HG03378 (cell line): Measurements from ENCODE around the gene HOXD8.

ENCODE experiments used
- ATAC-seq: cut with Tn5 transposase; IDR thresholded peaks from one replicate; pipeline ENCODE4 v1.9.1; 2021; ENCODE audit warnings: mild to moderate bottlenecking, moderate library complexity; ENCODE audit not compliant: unreplicated experiment

The HOXD8 gene

DNA sequence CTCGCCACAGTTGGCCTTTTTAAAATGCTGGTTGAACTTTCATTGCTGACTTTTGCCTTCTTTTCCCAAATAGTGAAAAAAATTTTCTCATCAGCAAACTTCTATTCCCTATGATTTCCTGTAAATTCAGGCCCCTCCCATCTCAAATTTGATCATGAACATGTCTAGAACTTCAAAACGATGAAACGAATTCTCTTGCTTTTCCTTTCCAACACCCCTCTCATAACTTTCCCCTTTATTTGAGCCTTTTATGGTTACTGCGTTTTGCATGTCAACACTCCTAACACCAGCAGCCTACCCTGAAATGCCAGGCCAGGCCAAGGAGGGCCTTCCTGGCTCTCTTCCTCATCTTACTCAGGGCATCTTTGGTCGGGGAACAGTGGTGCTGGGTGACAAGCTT, 38.6 kb upstream of the HOXD8 start:
- ATAC-seq = no peak

DNA sequence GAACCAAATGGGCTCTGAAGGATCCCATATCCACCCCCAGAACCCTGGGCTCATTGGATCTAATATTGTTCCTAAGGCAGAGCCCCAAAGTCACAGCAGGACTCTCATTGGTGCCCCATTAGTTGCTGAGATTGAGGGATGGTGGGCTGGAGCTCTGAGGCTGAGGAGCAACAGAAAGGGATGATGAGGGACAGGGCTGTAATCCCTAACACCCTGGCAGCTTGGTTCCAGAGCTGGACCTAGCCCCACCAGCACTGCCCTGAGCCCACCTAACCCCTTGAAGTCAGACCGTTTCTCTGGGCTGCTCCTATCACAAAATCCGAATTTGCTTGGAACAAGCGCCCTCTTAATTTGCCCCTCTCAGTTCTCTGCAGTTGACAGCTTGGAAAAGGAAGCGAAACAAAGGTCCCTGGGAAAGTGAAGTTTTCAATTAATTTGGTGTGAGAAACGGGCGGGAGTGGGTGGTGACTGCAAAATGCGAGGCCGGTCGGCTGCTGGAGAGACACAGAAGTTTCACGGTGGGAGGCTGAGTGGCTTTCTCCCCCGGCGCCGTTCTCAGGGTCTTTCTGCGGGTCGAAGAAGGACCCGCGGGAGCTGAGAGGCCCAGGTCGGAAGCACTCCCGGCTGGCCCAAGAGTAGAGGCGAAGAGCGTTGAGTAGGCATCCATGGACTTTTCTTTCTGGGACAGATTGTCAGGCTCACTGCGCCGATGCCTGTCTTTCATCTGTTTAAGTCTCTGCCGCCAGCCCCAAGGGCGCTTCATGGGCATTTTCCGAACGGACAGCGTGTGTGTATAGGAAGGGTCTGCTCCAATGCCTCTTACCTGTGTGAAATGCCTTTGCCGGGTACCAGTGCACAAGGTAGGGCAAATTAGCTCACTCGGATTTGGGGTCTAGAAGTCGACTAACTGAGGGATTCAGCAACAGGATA, 37.9 kb upstream of the HOXD8 start:
- ATAC-seq = no peak

DNA sequence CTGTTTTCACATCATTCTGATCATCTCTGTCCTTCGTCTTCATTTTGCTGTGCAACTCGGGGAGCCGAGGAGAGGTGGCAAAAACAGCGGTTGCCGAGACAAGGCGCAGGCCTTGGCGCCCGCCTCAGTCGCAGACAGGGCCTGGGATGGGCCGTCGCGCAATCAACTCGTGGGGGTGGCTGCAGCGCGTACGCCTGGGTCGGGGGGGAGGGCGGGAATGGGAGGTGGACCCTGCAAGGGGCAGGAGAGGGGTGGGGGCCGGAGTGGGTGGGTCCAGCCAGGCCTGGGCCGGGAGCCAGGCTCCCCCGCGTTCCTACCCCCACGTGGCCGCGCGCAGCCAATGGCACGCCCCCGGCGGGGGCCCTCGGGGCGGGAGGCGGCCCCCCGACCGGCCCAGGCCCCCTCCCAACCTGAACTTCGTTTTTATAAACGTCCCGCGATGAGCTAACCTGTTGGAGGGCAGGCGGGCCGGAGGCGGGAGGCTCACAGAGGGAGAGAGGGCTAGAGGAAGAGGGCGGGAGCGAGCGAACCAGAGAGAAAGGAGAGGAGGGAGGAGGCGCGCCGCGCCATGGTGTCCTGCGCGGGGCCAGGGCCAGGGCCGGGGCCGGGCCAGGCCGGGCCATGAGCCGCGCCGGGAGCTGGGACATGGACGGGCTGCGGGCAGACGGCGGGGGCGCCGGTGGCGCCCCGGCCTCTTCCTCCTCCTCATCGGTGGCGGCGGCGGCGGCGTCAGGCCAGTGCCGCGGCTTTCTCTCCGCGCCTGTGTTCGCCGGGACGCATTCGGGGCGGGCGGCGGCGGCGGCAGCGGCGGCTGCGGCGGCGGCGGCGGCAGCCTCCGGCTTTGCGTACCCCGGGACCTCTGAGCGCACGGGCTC, 37.0 kb upstream of the HOXD8 start, which contains the start of gene HOXD13:
Gene HOXD13, plus strand, starts transcription at position 452 of the 875 bp plus-strand sequence. Its CDS starts 170 bp downstream, at position 622.
- ATAC-seq = no peak

DNA sequence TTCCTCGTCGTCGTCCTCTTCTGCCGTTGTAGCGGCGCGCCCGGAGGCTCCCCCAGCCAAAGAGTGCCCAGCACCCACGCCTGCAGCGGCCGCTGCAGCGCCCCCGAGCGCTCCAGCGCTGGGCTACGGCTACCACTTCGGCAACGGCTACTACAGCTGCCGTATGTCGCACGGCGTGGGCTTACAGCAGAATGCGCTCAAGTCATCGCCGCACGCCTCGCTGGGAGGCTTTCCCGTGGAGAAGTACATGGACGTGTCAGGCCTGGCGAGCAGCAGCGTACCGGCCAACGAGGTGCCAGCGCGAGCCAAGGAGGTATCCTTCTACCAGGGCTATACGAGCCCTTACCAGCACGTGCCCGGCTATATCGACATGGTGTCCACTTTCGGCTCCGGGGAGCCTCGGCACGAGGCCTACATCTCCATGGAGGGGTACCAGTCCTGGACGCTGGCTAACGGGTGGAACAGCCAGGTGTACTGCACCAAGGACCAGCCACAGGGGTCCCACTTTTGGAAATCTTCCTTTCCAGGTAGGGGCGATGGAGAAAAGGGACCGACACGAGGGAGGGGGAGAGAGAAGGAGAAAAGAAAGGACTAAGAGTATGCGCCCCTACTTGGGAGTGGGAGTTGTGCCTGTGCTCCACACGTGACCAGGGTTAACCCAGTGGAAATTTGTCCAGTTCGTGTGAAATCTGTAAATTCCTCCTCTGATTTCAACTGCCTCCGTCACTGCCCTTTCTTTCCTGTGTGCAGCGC, 36.2 kb upstream of the HOXD8 start:
- ATAC-seq = no peak

DNA sequence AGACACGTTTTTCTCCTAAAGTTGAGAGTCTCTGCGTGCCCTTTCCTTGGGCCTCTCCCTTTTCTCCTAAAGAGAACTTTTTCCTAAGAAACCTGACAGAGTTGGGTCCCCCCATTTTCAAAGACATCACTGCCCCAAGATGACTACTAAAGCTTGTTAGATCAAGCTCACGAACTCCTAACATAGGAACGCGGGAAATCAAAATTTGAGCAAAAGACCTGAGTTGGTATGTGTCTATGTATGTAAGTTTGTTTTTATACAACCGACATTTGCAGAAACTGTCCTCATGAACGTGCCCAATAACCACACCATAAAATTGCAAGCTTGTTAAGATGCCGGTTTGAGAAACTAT, 35.6 kb upstream of the HOXD8 start:
- ATAC-seq = no peak

DNA sequence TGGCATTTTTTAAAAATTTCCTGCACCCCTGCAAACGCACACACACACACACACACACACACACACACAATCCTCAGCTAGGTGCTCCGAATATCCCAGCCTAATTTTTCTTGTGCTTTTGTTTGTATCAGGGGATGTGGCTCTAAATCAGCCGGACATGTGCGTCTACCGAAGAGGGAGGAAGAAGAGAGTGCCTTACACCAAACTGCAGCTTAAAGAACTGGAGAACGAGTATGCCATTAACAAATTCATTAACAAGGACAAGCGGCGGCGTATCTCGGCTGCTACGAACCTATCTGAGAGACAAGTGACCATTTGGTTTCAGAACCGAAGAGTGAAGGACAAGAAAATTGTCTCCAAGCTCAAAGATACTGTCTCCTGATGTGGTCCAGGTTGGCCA, 35.2 kb upstream of the HOXD8 start:
- ATAC-seq = no peak

DNA sequence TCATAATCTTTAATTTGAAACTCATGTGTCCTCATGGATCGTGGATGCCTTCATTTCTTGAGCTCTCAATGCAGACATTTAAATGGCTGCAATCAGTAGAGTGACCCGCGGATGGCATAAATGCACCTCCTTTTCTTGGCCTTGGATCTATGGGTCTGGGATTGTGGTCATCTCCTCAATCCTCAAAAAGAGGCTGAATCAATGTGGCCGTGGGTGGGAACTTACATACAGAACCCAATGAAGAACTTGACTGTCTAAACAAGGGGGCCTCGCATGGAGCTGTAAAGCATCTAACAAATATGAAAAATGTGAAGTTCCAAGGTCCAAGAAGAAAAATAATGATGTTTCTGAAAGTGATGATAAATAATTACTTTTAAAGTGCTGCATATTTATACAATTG, 34.1 kb upstream of the HOXD8 start:
- ATAC-seq = no peak

DNA sequence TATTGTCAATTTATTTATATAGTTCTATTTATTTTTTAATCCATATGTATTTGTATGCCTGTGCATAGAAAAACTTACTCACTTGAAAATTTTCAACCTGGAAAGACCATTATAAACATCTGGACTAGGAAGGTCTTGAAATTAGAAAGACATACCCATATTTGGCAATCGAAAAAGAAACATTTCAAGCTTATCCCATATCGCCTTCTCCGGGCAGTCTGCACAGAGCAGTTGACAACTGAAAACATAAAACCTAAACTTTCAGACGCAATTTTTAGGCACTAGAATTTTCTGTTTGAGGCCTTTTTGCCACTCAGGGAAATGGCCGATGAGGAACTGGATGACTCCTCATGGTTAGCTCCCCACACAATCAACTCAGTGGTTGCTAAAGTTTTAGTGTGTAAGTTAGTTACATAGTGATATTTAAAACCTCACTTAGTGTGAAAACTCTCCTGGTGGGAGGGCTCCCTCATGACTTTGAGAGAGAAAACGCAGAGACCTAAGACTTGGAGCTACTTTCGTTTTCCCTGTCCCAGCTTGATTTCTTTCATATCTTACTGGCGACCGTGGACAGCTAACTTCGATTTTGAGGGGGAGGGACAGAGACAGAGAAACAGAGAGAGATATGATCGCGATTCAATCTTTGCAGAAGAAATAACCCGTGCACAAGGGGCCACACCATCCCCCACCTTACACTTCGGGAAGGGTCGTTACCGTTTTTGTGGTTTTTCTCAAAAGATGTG, 33.1 kb upstream of the HOXD8 start:
- no peak for ATAC-seq

DNA sequence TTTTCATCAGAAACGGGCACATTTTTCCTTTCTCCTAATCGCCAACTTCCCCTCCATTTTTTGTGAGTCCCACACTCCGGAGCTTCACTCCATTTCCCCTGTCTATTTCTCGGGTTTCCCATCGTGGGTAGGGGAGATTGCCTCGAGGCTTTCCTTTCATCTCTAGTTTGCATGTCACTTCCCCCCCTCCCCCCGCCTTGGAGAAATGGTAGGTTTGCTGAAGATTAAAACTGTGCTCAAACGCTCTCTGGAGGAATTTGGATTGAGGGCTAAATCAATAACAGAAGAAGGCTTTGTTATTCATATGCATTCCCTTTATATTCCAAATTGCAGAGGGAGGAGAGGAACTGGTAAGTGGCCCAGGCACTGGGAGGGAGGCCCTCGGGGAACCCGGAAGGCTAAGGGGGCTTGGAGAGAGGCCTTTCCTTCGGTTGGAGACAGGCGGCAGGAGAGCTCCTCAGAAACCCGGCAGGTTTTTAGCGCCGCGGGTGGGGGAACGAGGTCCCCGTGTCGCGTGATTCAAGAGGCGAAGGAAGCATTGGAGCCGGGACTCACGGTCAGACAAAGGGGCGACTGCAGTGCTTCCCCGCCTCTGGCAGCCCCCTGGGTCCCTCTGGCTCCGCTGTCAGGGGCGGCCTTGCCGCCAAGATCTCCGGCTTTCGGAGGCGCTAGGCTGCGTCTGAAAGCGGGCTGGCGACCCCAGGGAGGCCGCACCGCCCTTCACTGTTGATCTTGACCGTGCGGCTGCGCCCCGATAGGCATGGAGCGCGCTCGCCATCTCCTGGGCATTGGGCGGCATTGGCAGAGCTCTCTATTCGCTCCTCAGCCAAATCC, 32.3 kb upstream of the HOXD8 start:
- peak; percentile 71 for ATAC-seq

DNA sequence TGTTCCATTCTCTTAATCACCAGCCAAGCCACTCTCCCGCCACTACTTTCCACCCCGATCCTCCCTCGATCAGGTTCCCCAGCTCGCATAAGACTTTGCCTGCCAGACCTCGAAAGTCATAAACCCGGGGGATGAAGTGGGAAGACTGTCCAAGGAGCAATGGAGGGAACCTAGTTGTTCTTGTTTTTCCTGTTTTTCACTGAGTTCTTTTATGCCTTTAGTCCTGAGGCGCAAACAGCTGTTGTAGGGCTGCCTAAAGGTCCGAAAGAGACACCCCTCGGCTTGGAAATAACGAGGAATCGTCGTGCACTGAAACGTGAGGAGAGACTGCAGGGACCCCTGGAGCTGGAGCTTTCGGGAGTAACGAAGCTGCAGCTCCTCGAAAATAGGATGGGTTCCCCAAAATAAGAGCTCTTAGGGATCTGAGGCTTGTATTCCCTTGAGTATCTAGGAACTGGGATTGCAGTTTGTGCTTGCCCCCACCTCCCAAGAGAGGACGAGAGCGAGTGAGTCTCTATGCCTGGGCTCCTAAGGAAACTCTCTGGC, 31.6 kb upstream of the HOXD8 start:
- no peak for ATAC-seq

DNA sequence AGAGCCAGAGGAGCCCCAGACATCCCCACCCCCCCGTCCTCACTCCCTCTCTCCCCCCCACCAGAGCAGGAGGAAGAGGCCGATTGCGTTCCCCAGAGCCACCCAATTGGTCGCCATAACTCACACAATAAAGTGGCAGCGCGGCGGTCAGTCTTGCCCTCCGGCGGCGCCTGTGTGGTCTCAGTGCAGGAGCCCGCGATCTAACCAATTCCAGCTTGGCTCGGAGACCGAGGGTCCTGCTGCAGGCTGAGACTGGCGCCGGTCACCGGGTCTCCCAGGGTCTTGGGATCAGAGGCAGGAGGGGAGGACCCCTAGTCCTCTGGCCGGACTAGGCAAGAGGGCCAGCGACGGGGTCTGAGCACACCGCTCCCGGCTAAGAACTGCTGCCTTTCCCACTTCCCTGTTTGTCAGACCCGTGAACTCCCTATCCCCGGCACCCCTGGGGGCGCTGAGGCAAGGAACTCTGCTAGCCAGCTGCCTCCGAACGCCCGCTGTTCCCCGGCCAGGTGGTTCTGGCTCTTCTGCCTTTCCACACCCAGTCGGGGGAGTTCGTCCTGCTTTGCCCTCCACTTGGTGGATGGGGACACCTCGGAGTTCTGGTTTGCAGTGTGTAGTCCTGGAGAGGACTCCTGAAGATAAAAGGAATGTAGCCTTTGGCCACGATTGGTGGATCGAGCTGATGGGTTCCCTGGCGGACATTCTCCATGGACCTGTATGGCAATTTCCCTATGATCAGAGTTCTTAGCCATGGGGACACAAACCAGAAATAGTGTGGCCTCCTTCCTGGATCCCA, 30.9 kb upstream of the HOXD8 start:
- no peak for ATAC-seq

DNA sequence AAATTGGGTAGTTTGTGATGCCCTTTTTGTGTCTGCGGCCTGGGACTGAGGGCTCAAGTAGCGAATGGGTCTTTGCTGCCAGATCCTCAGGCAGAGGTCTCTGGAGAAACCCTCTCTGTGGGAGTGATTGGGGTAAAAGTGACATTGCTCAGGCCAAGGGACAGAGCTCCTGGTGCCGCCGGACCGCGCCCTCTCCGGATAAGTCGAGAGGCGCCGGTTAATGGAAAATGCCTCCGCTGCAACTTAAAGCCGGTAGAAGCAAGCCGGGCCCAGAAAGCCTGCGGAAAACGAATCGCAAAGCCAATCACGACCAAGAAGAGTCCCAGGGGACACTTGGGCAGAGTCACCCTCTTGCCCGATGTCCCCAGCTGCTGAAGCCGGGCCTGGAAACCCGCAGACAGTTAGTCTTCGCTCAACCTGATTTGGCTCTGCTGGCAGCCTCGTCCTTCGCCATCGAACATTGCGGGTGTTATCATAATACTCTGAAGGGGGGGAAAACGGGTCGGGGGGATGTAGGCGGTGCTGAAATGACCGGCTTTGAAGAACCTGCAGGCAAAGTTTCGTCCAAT, 30.3 kb upstream of the HOXD8 start:
- no peak for ATAC-seq

DNA sequence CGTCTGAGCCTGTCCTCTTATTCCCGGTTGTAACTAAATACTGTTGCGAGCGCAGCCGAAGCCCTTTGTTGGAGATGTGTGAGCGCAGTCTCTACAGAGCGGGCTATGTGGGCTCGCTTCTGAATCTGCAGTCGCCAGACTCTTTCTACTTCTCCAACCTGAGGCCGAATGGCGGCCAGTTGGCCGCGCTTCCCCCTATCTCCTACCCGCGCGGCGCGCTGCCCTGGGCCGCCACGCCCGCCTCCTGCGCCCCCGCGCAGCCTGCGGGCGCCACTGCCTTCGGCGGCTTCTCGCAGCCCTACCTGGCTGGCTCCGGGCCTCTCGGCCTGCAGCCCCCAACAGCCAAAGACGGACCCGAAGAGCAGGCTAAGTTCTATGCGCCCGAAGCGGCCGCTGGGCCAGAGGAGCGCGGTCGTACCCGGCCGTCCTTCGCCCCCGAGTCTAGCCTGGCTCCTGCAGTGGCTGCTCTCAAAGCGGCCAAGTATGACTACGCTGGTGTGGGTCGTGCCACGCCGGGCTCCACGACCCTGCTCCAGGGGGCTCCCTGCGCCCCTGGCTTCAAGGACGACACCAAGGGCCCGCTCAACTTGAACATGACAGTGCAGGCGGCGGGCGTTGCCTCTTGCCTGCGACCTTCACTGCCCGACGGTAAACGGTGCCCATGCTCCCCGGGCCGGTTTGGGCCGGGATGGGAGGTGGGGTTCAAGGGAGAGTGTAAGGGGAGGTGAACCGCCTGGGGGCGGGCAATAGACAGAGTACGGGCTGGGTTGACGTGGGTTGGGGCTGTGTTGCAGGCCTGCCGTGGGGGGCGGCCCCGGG, 29.6 kb upstream of the HOXD8 start, which contains the start of gene HOXD12:
Gene HOXD12, plus strand, starts transcription at position 68 of the 819 bp plus-strand sequence. Its CDS starts 7 bp downstream, at position 75.
- ATAC-seq = no peak

DNA sequence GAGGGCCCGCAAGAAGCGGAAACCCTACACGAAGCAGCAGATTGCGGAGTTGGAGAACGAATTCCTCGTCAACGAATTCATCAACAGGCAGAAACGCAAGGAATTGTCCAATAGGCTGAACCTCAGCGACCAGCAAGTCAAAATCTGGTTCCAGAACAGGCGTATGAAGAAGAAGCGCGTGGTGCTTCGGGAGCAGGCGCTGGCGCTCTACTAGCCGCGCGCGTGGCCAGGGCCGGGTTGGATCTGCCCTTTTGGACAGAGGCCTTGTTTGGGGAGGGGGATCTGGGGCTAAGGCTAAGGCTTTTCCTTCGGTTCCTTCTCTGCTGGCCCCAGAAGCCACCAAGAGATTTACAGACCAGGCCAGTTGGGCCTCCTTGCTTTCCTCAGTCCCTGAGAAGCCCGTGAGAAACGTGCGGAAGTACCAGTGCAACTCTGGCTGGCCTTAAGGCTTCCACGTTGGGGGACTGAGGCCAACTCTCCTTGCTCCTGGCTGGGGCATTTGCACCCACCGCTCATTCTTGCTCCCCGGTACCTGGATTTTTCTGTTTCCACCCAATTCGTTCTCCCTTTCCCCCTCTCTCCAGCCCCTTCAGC, 28.9 kb upstream of the HOXD8 start:
- no peak for ATAC-seq

DNA sequence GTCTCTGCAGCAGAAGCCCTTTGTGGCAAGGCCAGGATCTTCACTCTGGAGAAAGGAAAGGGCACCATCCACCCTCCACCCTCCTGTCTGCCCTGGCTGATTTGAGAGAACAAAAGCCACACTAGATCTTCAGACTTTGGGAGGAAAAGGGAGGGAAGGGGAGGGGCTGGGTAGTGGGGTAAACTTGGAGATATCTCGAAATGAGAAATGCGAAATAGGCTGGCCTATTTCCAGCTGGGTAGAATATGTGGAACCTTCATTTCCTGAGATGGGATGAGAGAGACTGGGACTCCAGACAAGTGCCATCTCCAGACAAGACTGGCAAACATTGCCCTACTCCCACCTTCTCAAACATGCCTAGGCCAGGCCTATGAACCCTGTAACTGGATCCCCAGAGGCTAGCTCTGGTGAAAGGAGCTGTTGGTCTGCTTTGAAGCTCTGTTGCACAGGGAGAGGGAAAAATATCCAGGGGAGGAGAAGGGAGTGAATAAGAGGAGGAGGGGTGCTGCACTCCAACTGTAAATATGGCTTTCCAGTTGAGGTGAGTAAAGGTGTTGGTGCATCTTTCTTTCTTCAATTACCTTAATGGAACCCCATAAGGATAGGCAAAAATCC, 28.2 kb upstream of the HOXD8 start:
- ATAC-seq = no peak

DNA sequence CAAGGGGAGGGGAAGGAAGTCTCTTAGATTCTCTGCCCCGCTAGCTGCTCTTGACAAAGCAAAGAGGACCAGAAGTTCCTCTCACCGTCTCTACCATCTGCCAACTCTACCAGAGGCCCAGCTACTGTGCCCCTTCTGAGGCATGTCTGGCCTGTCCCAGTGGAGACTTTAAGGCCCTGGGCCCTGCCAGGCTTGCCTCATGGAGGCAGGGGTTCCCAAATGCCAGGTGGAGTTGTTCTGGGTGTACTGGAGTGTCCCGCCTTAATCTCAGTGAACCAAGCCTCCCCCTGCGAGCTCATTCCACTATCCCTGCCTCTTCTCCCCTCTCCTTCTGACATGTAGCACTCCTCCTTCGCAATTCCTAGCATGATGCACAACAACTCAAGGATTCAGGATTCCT, 27.7 kb upstream of the HOXD8 start:
- ATAC-seq = no peak
